Transverse colon (tissue), 4 donors: Measurements from ENCODE around the gene TMEM88.

Source experiments
- CTCF ChIP-seq, 5 experiments: fragments of 200-600 bp in 3 of 5; fragments of 450-650 bp in 2 of 5; sonication (generic) in 3 of 5; IDR thresholded peaks; 1 replicate in 2 of 5; 2 replicates in 3 of 5; pipeline ENCODE4 v1.5.1; 2016 to 2017; ENCODE audit warnings: antibody characterized with exemption in 5 of 5, inconsistent platforms in 3 of 5, mild to moderate bottlenecking in 2 of 5, moderate library complexity in 1 of 5
- EP300 ChIP-seq: sonication (generic); formaldehyde crosslinking; IDR thresholded peaks from one replicate; pipeline ENCODE4 v1.6.1; 2017; ENCODE audit warnings: antibody characterized with exemption, low read depth
- POLR2AphosphoS5 ChIP-seq, 3 donors: sonication (generic); formaldehyde crosslinking; IDR thresholded peaks; one replicate each; pipeline ENCODE4 v1.6.1; 2016; ENCODE audit warnings: antibody characterized with exemption in 3 of 3

DNA sequence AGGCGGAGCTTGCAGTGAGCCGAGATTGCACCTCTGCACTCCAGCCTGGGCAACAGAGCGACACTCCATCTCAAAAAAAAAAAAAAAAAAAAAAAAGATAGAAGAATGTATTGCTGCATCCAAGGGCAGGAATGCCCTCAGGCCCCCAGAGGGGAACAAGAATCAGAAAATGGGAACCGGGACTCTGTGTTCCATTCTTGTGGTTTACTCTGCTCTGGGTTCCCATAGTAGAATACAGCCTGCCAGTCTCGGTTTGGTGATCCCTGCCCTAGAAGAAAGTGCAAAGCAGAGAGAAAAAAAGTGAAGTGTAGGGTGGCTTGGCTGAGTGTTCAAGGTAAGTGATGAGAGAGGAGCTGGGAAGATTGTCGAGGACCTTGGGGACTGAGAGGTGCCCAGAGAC is 48.3 kb upstream of the TMEM88 start:
- no peak for TF ChIP-seq CTCF (IDR thresholded peaks at IDR 0.05)
- no peak for TF ChIP-seq POLR2AphosphoS5 (IDR thresholded peaks at IDR 0.05)
- no peak for TF ChIP-seq EP300
